H1 (cell line): ENCODE results near the gene ARHGAP23. TPM values are rescaled to one million over a fixed set of nuclear protein-coding genes. Genes with fewer than 3 reads are reported as not detected.

Experiments used
- CTCF ChIA-PET: fragments of 300-600 bp; sonication (Branson Sonifier 250); formaldehyde crosslinking; loops from one replicate; lab custom pipeline; 2021; ENCODE audit not compliant: partially characterized antibody; lab: Charles Lee
- POLR2A ChIA-PET: fragments of 300-600 bp; sonication (Branson Sonifier 250); formaldehyde crosslinking; loops from one replicate; lab custom pipeline; 2021; ENCODE audit warnings: inconsistent platforms; ENCODE audit not compliant: partially characterized antibody; lab: Charles Lee
- DNase-seq, 2 experiments: peaks; one replicate each; pipeline versions ENCODE4 v3.0.0 to v3.0.0-alpha.2; 2010 to 2022; ENCODE audit warnings: low spot score in 2 of 2, low read depth in 1 of 2, mixed read lengths in 1 of 2
- FAIRE-seq: peaks from 2 replicates; lab custom pipeline; 2011; peaks lifted over from hg19 to GRCh38; lab: Jason Lieb, UNC
- H2AFZ ChIP-seq: 2 replicates; pipeline ENCODE4 v1.8.1; 2012; ENCODE audit warnings: low read length, inconsistent platforms
- H2AK5ac ChIP-seq: 2 replicates; pipeline ENCODE4 v1.6.1; 2013; ENCODE audit warnings: low read depth, low read length
- H2BK120ac ChIP-seq: replicated peaks from 2 replicates; pipeline ENCODE3; 2013; ENCODE audit warnings: low read depth, low read length, inconsistent platforms
- H2BK12ac ChIP-seq: 2 replicates; pipeline ENCODE4 v1.6.1; 2013; ENCODE audit warnings: low read depth, low read length
- H2BK15ac ChIP-seq: 2 replicates; pipeline ENCODE4 v1.6.1; 2013; ENCODE audit warnings: low read length
- H2BK20ac ChIP-seq: 2 replicates; pipeline ENCODE4 v1.6.1; 2013; ENCODE audit warnings: low read length
- H2BK5ac ChIP-seq: 2 replicates; pipeline ENCODE4 v1.6.1; 2013; ENCODE audit warnings: low read depth, low read length
- H3K14ac ChIP-seq: 2 replicates; pipeline ENCODE4 v1.6.1; 2013; ENCODE audit warnings: inconsistent platforms; ENCODE audit not compliant: insufficient read length
- H3K18ac ChIP-seq: 2 replicates; pipeline ENCODE4 v1.6.1; 2013; ENCODE audit warnings: low read length; ENCODE audit errors: extremely low read depth
- H3K23ac ChIP-seq: 2 replicates; pipeline ENCODE4 v1.6.1; 2013; ENCODE audit warnings: inconsistent platforms; ENCODE audit not compliant: insufficient read length
- H3K23me2 ChIP-seq: 2 replicates; pipeline ENCODE4 v1.6.1; 2013; ENCODE audit warnings: low read depth, low read length
- H3K27ac ChIP-seq: 2 replicates; pipeline ENCODE4 v1.6.1; 2011; ENCODE audit warnings: low read depth, low read length, inconsistent platforms
- H3K27me3 ChIP-seq, 4 experiments: replicated peaks in 1 of 4; 1 replicate in 1 of 4; 2 replicates in 3 of 4; pipeline versions ENCODE4 v1.6.1 to v1.8.1; 2011 to 2013; ENCODE audit warnings: low read length in 3 of 4, mild to moderate bottlenecking in 3 of 4, inconsistent platforms in 2 of 4, mixed read lengths in 2 of 4, moderate library complexity in 1 of 4; ENCODE audit not compliant: control insufficient read depth in 3 of 4, insufficient read depth in 3 of 4; ENCODE audit errors: extremely low read depth in 1 of 4
- H3K36me3 ChIP-seq, 4 experiments: 2 replicates each; pipeline versions ENCODE4 v1.6.1 to v1.8.1; 2011 to 2013; ENCODE audit warnings: mild to moderate bottlenecking in 4 of 4, low read length in 3 of 4, moderate library complexity in 2 of 4, control low read depth in 1 of 4, inconsistent platforms in 1 of 4; ENCODE audit not compliant: insufficient read depth in 4 of 4, control insufficient read depth in 2 of 4
- H3K4ac ChIP-seq: replicated peaks from 2 replicates; pipeline ENCODE3; 2013; ENCODE audit warnings: low read length, low read depth, mixed read lengths, inconsistent platforms; ENCODE audit not compliant: insufficient read length
- H3K4me1 ChIP-seq, 4 experiments: replicated peaks in 1 of 4; 1 replicate in 1 of 4; 2 replicates in 3 of 4; pipeline versions ENCODE4 v1.6.1 to v1.8.1; 2011 to 2013; ENCODE audit warnings: low read length in 3 of 4, inconsistent platforms in 2 of 4, mixed read lengths in 1 of 4; ENCODE audit not compliant: insufficient read depth in 4 of 4, control insufficient read depth in 3 of 4
- H3K4me2 ChIP-seq, 2 experiments: 2 replicates each; pipeline versions ENCODE4 v1.6.1 to v1.8.1; 2011 to 2013; ENCODE audit warnings: low read depth in 2 of 2, low read length in 2 of 2, control low read depth in 1 of 2, inconsistent platforms in 1 of 2, mild to moderate bottlenecking in 1 of 2; ENCODE audit not compliant: insufficient read depth in 1 of 2
- H3K4me3 ChIP-seq, 4 experiments: fragments of 200-600, 300-600 bp in 1 of 4; sonication (generic), shearing (Covaris generic), sonication (Bioruptor Twin) in 1 of 4; 2 replicates each; pipeline versions ENCODE4 v1.5.1 to v1.8.1; 2011 to 2016; ENCODE audit warnings: low read length in 4 of 4, low read depth in 3 of 4, control low read depth in 2 of 4, inconsistent platforms in 2 of 4, mild to moderate bottlenecking in 2 of 4, mixed read lengths in 1 of 4, moderate library complexity in 1 of 4; ENCODE audit not compliant: insufficient read depth in 2 of 4; ENCODE audit errors: extremely low read depth in 1 of 4
- H3K56ac ChIP-seq: replicated peaks from 2 replicates; pipeline ENCODE3; 2013; ENCODE audit warnings: low read depth, mild to moderate bottlenecking, mixed read lengths, low read length, inconsistent platforms; ENCODE audit not compliant: insufficient read length
- H3K79me1 ChIP-seq: 2 replicates; pipeline ENCODE4 v1.6.1; 2013; ENCODE audit warnings: low read depth, low read length, control low read depth
- H3K79me2 ChIP-seq, 2 experiments: 2 replicates each; pipeline versions ENCODE4 v1.6.1 to v1.8.1; 2012 to 2013; ENCODE audit warnings: low read length in 2 of 2, mild to moderate bottlenecking in 2 of 2, inconsistent platforms in 1 of 2; ENCODE audit not compliant: insufficient read depth in 2 of 2, control insufficient read depth in 1 of 2
- H3K9ac ChIP-seq, 4 experiments: replicated peaks in 1 of 4; 1 replicate in 1 of 4; 2 replicates in 3 of 4; pipeline versions ENCODE4 v1.6.1 to v1.8.1; 2011 to 2013; ENCODE audit warnings: low read depth in 3 of 4, low read length in 3 of 4, control low read depth in 2 of 4, mild to moderate bottlenecking in 2 of 4, moderate library complexity in 2 of 4, inconsistent platforms in 1 of 4; ENCODE audit errors: extremely low read depth in 1 of 4
- H3K9me3 ChIP-seq, 2 experiments: 2 replicates each; pipeline versions ENCODE4 v1.6.1 to v1.8.1; 2012 to 2013; ENCODE audit warnings: mild to moderate bottlenecking in 2 of 2, moderate library complexity in 2 of 2, control low read depth in 1 of 2, inconsistent platforms in 1 of 2, low read depth in 1 of 2, low read length in 1 of 2, mixed read lengths in 1 of 2; ENCODE audit not compliant: insufficient read depth in 2 of 2
- H4K20me1 ChIP-seq, 2 experiments: replicated peaks in 1 of 2; 2 replicates each; pipeline versions ENCODE3 to v1.8.1; 2011 to 2013; ENCODE audit warnings: inconsistent platforms in 2 of 2, low read length in 2 of 2, mild to moderate bottlenecking in 1 of 2; ENCODE audit not compliant: insufficient read depth in 2 of 2, control insufficient read depth in 1 of 2
- H4K5ac ChIP-seq: 2 replicates; pipeline ENCODE4 v1.6.1; 2013; ENCODE audit warnings: low read length, low read depth, mixed read lengths, inconsistent platforms; ENCODE audit not compliant: insufficient read length
- H4K8ac ChIP-seq: 2 replicates; pipeline ENCODE4 v1.8.0; 2013; ENCODE audit warnings: mild to moderate bottlenecking, moderate library complexity, low read length, inconsistent platforms; ENCODE audit not compliant: insufficient read depth; ENCODE audit errors: extremely low read depth
- H4K91ac ChIP-seq: replicated peaks from 2 replicates; pipeline ENCODE3; 2013; ENCODE audit warnings: low read length, mixed read lengths, inconsistent platforms; ENCODE audit not compliant: insufficient read length
- BACH1 ChIP-seq: IDR thresholded peaks from 2 replicates; pipeline ENCODE4 v1.6.1; 2012; ENCODE audit warnings: low read length, improper control_type of control experiment
- BCL11A ChIP-seq, 2 experiments: IDR thresholded peaks; one replicate each; pipeline ENCODE4 v1.6.1; 2011; ENCODE audit warnings: low read depth in 2 of 2, low read length in 2 of 2, mild to moderate bottlenecking in 2 of 2
- CHD2 ChIP-seq: IDR thresholded peaks from 2 replicates; pipeline ENCODE4 v1.6.1; 2012; ENCODE audit warnings: low read length, improper control_type of control experiment
- GTF2F1 ChIP-seq: IDR thresholded peaks from 2 replicates; pipeline ENCODE4 v1.6.1; 2012; ENCODE audit warnings: low read depth, low read length, improper control_type of control experiment, borderline replicate concordance
- POU5F1 ChIP-seq: IDR thresholded peaks from 2 replicates; pipeline ENCODE4 v1.6.1; 2011; ENCODE audit warnings: low read depth, mild to moderate bottlenecking, low read length, moderate library complexity
- SAP30 ChIP-seq: fragments of 300-600 bp; sonication (generic); IDR thresholded peaks from 2 replicates; pipeline ENCODE4 v1.7.1; 2012; ENCODE audit warnings: low read length, moderate library complexity, mild to moderate bottlenecking, inconsistent platforms; ENCODE audit not compliant: insufficient read depth, insufficient replicate concordance
- SRF ChIP-seq: IDR thresholded peaks from 2 replicates; pipeline ENCODE4 v1.6.1; 2011; ENCODE audit warnings: mild to moderate bottlenecking, low read depth, low read length, moderate library complexity
- TAF7 ChIP-seq: optimal IDR thresholded peaks from 2 replicates; pipeline ENCODE3; 2011; ENCODE audit warnings: low read depth, mild to moderate bottlenecking, inconsistent platforms, low read length, moderate library complexity, borderline replicate concordance
- ZNF274 ChIP-seq: IDR thresholded peaks from 2 replicates; pipeline ENCODE4 v1.7.0; 2012; ENCODE audit warnings: low read length, borderline replicate concordance; ENCODE audit errors: extremely low read depth
- WGBS, 2 experiments: shearing (Covaris generic) in 1 of 2; methylation state at CpG; one replicate each; pipeline versions ENCODE4 v1.1.6 to v1.1.7; 2013 to 2015; ENCODE audit warnings: low lambda C conversion rate in 2 of 2, mixed read lengths in 2 of 2, inconsistent platforms in 1 of 2, low coverage in 1 of 2, missing lambda C conversion rate in 1 of 2; ENCODE audit not compliant: insufficient replicate concordance in 2 of 2, insufficient coverage in 1 of 2, insufficient read length in 1 of 2; ENCODE audit errors: extremely low coverage in 1 of 2, missing lambda C conversion rate in 1 of 2; 5-methylcytosine and 5-hydroxymethylcytosine counted together
- polyA plus RNA-seq, 7 experiments: library from polyadenylated mRNA; depleted of rRNA in 3 of 7; stranded (reverse) in 5 of 7; unstranded in 2 of 7; fragments of >200 nt in 5 of 7; fragments of 200-250 nt in 2 of 7; gene quantifications; 1 replicate in 5 of 7; 2 replicates in 1 of 7; 4 replicates in 1 of 7; pipeline versions ENCODE4 v1.2.1 to v1.2.3, GENCODE V29; 2011 to 2013; ENCODE audit warnings: missing spikeins in 2 of 7, mixed read lengths in 2 of 7
- total RNA-seq: library from RNA; stranded (reverse); fragmentation: NEBNext Ultra II Directional; extraction: Animal tissue kit (Norgen Biotek cat#: 25700); gene quantifications from 2 replicates; pipeline ENCODE4 v1.2.1, GENCODE V29; 2021

ARHGAP23 gene
- total and polyA plus RNA-seq, 2 of the 8 experiments (the other 6 are each of a cell fraction or from before 2014, with no cell fraction given), result 16.3 to 107 TPM

- no peaks in the 10 kb centered on the region for H3K9me3 ChIP-seq
- H4K20me1 ChIP-seq, result peaks cover 7 to 27% of the 10 kb centered on the region in 2 experiments
- no peak overlapping the region for H3K4ac ChIP-seq
- H4K5ac ChIP-seq, result no peak overlapping the region
- H2BK5ac ChIP-seq, result peak overlapping the region; percentile 77
- no peak for DNase-seq
- CTCF ChIA-PET, result interaction anchor here (0.9 to 3.7 kb wide), 10 partner anchors 9 to 105 kb away, joined by 3 to 25 read pairs (median 4); no protein-coding TSS in a partner anchor
- no peak overlapping the region for H3K23ac ChIP-seq
- WGBS, 2 experiments, result 86% methylated on average over 6 of the region's 6 CpGs; no CpG with 5 or more reads in 1 of the 2 experiments
- peaks cover 34% of the 10 kb centered on the region for H3K79me1 ChIP-seq
- no peak overlapping the region for H3K56ac ChIP-seq
- POLR2A ChIA-PET, result interaction anchor here (0.9 to 2.2 kb wide), 6 partner anchors 8 to 291 kb away, joined by 3 to 6 read pairs (median 3); no protein-coding TSS in a partner anchor
- TF ChIP-seq GTF2F1, result no peak
- no peak for TF ChIP-seq CHD2
- TF ChIP-seq BCL11A (IDR thresholded peaks at IDR 0.05; ENCODE audit: low read depth in 2 of 2, low read length in 2 of 2), result no peak
- TF ChIP-seq BACH1, result no peak
- no peak for TF ChIP-seq TAF7
- no peak for TF ChIP-seq ZNF274
- no peak for TF ChIP-seq POU5F1
- TF ChIP-seq SRF, result no peak
- no peak for TF ChIP-seq SAP30
- TF ChIP-seq, all 59 proteins: peak for 0
- Histone ChIP-seq H2BK12ac (no peak overlapping the region), H3K27ac (peak overlapping the region; percentile 23; the same call in 1 of the 2 replicates), H2BK120ac (no peak overlapping the region), H3K79me2 (peaks cover 4 to 72% of the 10 kb centered on the region in 2 experiments), H3K4me3 (no peak overlapping the region), H2AK5ac (no peak overlapping the region), H3K14ac (no peak overlapping the region), H2AFZ (no peak overlapping the region), H3K4me2 (no peak overlapping the region), H3K23me2 (peaks cover 5% of the 10 kb centered on the region), H2BK20ac (no peak overlapping the region), H4K91ac (no peak overlapping the region), H4K8ac (no peak overlapping the region), H2BK15ac (0 out of 2 replicates have a peak overlapping the region, but pooled peaks have one; percentile 61), H3K18ac (no peak overlapping the region), H3K9ac (no peak overlapping the region), H3K36me3 (peaks cover 10 to 43% (median 30%) of the 10 kb centered on the region in 4 experiments), H3K27me3 (no peaks in the 10 kb centered on the region), H3K4me1 (peaks cover 8 to 32% (median 20%) of the 10 kb centered on the region in 4 experiments)
- no peak for FAIRE-seq
Observed at GRCh38 chr17:38459567-38459966, 31.3 kb downstream of the ARHGAP23 start.
